Mammary epithelial cell (primary cell): Measurements from ENCODE around the gene CSTA.
A peak's percentile ranks its signal among the peaks of the same experiment; 100 is the strongest.

ENCODE experiments used
- EZH2 ChIP-seq: IDR thresholded peaks from 2 replicates; pipeline ENCODE4 v1.6.1; 2012; ENCODE audit warnings: low read length, inconsistent platforms, borderline replicate concordance
- TF ChIP-seq, protein P1 (sequence below), 2 donors: IDR thresholded peaks in 1 of 2; conservative IDR thresholded peaks in 1 of 2; 2 replicates each; pipeline ENCODE4 v1.5.1; 2011 to 2012; ENCODE audit warnings: inconsistent platforms in 2 of 2, low read length in 2 of 2, mild to moderate bottlenecking in 2 of 2, control low read depth in 1 of 2, low read depth in 1 of 2; ENCODE audit not compliant: insufficient read depth in 1 of 2; ENCODE audit errors: extremely low read depth in 1 of 2

DNA sequence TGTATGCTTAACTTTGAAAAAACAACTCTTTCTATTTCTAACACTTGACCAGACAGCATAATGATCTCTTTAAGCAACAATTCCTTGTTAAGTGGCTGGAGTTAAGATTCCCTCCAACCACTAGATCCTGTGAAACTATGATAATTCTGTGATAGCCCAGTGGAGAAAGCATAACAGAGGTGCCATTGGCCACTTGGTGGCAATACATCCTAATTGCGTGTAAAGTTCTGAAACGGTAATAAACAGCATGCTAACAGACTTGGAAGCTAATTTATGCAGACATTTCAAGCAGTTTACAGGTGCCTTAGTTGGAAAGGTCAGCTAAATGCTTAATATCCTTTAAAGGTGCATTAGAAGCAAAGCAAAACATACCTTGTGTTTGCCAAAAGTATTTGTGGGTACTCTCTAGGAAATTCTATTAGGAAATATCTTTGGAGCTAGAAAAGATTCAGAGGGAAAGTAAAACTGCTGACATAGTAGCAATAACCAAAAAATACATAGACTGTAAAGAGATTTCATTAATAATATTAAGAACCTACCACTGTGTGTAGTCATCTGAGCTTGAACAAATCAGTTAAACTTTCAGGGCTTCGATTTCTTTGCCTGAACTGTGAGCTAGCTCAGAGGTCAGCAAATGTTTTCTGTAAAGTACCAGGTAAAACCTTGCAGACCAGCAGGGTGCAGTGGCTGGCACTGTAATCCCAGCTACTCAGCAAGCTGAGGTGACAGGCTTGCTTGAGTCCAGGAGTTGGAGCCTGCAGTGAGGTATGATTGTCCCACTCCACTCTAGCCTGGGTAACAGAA lies 19.0 kb upstream of the CSTA start:
- TF ChIP-seq, protein P1, sequence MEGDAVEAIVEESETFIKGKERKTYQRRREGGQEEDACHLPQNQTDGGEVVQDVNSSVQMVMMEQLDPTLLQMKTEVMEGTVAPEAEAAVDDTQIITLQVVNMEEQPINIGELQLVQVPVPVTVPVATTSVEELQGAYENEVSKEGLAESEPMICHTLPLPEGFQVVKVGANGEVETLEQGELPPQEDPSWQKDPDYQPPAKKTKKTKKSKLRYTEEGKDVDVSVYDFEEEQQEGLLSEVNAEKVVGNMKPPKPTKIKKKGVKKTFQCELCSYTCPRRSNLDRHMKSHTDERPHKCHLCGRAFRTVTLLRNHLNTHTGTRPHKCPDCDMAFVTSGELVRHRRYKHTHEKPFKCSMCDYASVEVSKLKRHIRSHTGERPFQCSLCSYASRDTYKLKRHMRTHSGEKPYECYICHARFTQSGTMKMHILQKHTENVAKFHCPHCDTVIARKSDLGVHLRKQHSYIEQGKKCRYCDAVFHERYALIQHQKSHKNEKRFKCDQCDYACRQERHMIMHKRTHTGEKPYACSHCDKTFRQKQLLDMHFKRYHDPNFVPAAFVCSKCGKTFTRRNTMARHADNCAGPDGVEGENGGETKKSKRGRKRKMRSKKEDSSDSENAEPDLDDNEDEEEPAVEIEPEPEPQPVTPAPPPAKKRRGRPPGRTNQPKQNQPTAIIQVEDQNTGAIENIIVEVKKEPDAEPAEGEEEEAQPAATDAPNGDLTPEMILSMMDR (conservative IDR thresholded peaks at IDR 0.05 in 1 of 2, IDR thresholded peaks at IDR 0.05 in 1 of 2; ENCODE audit: extremely low read depth in 1 of 2, insufficient read depth in 1 of 2, low read depth in 1 of 2, low read length in 2 of 2): peak; percentile 53 to 78
- TF ChIP-seq EZH2: no peak
